IPS-20b (cell line): ENCODE data around the gene ZCWPW1.
"Not testable (repeated sequence)": the region's sequence is repeated elsewhere in the genome, so short reads cannot be mapped to it uniquely, and the experiment has no call there.

Source experiments
- H3K27ac ChIP-seq: one replicate; pipeline ENCODE4 v1.5.1; 2013; ENCODE audit warnings: low read length
- H3K27me3 ChIP-seq: 2 replicates; pipeline ENCODE4 v1.6.1; 2013; ENCODE audit warnings: mild to moderate bottlenecking, low read length, inconsistent platforms; ENCODE audit not compliant: insufficient read depth
- H3K36me3 ChIP-seq: 2 replicates; pipeline ENCODE4 v1.6.1; 2013; ENCODE audit warnings: low read depth, mild to moderate bottlenecking, inconsistent platforms, low read length, moderate library complexity; ENCODE audit not compliant: insufficient read depth
- H3K4me1 ChIP-seq: 2 replicates; pipeline ENCODE4 v1.6.1; 2013; ENCODE audit warnings: mild to moderate bottlenecking, control low read depth, inconsistent platforms, low read length, moderate library complexity; ENCODE audit not compliant: insufficient read depth
- H3K4me3 ChIP-seq: 2 replicates; pipeline ENCODE4 v1.5.1; 2013; ENCODE audit warnings: mild to moderate bottlenecking, low read length, inconsistent platforms
- H3K9ac ChIP-seq: 2 replicates; pipeline ENCODE4 v1.6.1; 2013; ENCODE audit warnings: low read depth, mild to moderate bottlenecking, inconsistent platforms, low read length, moderate library complexity
- H3K9me3 ChIP-seq: 2 replicates; pipeline ENCODE4 v1.6.1; 2013; ENCODE audit warnings: mild to moderate bottlenecking, low read depth, low read length, inconsistent platforms; ENCODE audit not compliant: insufficient read depth

ZCWPW1 gene

DNA sequence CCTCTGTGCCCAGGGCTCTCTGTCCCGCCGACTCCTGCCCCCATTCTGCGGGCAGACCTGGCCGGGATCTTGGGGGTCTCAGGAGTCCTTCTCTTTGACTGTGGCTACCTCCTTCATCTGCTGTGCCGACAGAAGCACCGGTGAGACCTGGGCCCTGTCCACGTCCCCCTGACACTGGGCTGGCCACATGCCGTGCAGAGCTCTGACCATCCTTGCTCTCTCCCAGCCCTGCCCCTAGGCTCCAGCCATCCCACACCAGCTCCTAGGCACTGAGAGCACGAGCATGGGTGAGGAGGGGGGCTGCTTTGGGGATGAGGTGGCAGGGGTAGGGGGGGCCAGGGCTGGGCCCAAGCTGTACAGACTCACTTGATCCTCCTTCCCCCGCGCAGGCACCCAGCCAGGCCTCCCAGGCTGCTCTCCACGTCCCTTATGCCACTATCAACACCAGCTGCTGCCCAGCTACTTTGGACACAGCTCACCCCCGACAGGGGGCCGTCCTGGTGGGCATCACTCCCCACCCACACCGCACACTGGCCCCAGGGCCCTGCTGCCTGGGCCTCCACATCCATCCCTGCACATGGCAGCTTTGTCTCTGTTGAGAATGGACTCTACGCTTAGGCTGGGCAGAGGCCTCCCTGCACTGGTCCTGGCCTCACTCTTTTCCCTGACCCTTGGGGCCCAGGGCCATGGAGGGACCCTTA, 75.4 kb downstream of the ZCWPW1 start:
- H3K4me1 ChIP-seq, result no peaks in the 10 kb centered on the region
- H3K9ac ChIP-seq, result no peak overlapping the region
- no peak overlapping the region for H3K4me3 ChIP-seq
- H3K36me3 ChIP-seq, result peaks cover 85% of the 10 kb centered on the region
- H3K27ac ChIP-seq, result no peak overlapping the region
- H3K27me3 ChIP-seq, result no peaks in the 10 kb centered on the region
- H3K9me3 ChIP-seq, result no peaks in the 10 kb centered on the region

DNA sequence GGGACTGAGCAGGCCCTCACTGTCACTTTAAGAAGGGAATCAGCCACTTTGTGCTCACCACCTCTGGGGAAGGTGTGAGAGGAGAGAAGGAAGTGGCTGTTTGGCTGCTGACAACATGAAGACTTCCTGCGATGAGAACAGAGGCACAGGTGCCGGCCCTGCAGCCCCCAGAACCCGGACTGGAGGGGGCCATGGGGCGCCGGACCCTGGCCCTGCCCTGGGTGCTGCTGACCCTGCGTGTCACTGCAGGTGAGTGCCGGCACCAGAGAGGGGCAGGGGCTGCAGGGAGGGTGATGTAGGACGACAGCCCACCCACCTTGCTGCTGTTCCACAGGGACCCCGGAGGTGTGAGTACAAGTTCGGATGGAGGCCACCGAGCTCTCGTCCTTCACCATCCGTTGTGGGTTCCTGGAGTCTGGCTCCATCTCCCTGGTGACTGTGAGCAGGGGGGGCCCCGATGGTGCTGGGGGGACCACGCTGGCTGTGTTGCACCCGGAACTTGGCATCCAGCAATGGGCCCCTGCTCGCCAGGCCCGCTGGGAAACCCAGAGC, 76.2 kb downstream of the ZCWPW1 start:
- not testable (repeated sequence) for H3K9me3 ChIP-seq, H3K27me3 ChIP-seq, H3K27ac ChIP-seq, H3K4me1 ChIP-seq, H3K9ac ChIP-seq, H3K4me3 ChIP-seq
- peaks cover 85% of the 10 kb centered on the region for H3K36me3 ChIP-seq

DNA sequence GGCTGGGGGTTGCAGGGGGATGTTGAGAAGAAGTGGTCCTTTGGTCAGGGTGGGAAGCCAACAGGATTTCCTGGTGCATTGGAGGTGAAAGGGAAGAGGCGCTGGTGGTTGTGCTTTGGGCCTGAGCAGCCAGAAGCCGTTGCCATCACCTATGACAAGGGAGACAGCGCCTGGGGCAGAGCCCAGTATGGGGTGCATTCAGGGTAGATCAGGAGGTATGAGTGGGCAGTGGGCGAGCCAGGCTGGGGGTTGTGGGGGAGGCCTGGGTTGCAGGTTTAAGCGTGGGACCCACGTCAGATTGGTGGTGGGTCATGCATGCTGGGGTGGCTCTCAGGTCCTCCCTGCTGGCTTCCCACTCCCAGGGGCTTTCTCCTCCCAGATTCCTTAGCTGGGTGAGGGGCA, 76.8 kb downstream of the ZCWPW1 start:
- no peaks in the 10 kb centered on the region for H3K27me3 ChIP-seq
- H3K9ac ChIP-seq, result no peak overlapping the region
- peaks cover 85% of the 10 kb centered on the region for H3K36me3 ChIP-seq
- no peak overlapping the region for H3K27ac ChIP-seq
- H3K4me3 ChIP-seq, result no peak overlapping the region
- no peaks in the 10 kb centered on the region for H3K9me3 ChIP-seq
- H3K4me1 ChIP-seq, result no peaks in the 10 kb centered on the region
